Thyroid gland (tissue), 4 donors: Measurements from ENCODE around the gene CGB3.

Experiments
- CTCF ChIP-seq, 6 experiments: fragments of 200-600 bp in 3 of 6; fragments of 450-650 bp in 3 of 6; sonication (generic) in 3 of 6; IDR thresholded peaks; one replicate each; pipeline ENCODE4 v1.5.1; 2016 to 2019; ENCODE audit warnings: antibody characterized with exemption in 6 of 6, mild to moderate bottlenecking in 2 of 6, inconsistent platforms in 1 of 6, moderate library complexity in 1 of 6
- POLR2A ChIP-seq, 2 donors: fragments of 450-650 bp; IDR thresholded peaks; one replicate each; pipeline ENCODE4 v1.6.1; 2017; ENCODE audit warnings: antibody characterized with exemption in 2 of 2, mild to moderate bottlenecking in 2 of 2, moderate library complexity in 1 of 2

- no peak for TF ChIP-seq CTCF (IDR thresholded peaks at IDR 0.05)
- TF ChIP-seq POLR2A (IDR thresholded peaks at IDR 0.05) = no peak
Observed at GRCh38 chr19:48986211-48986610, 37.9 kb downstream of the CGB3 start.
